Ovary (tissue), 9 donors: ENCODE data around the gene DKK1. TPM values are rescaled to one million over a fixed set of nuclear protein-coding genes. Genes with fewer than 3 reads are reported as not detected.

ENCODE experiments used
- DNase-seq, 5 donors: peaks; one replicate each; pipeline ENCODE4 v3.0.0-alpha.2; 2019 to 2020
- H3K27ac ChIP-seq, 2 donors: fragments of 200-600 bp; one replicate each; pipeline versions ENCODE4 v1.5.1 to v1.8.0; 2019 to 2022
- H3K27me3 ChIP-seq: fragments of 200-600 bp; one replicate; pipeline ENCODE4 v1.8.0; 2022
- H3K36me3 ChIP-seq: fragments of 200-600 bp; sonication (generic); one replicate; pipeline ENCODE4 v1.5.1; 2019
- H3K4me1 ChIP-seq: one replicate; pipeline ENCODE4 v1.8.1; 2013; ENCODE audit warnings: mild to moderate bottlenecking, moderate library complexity; ENCODE audit not compliant: insufficient read depth
- H3K4me3 ChIP-seq: fragments of 200-600 bp; sonication (generic); one replicate; pipeline ENCODE4 v1.5.1; 2017
- H3K9me3 ChIP-seq, 2 donors: fragments of 200-600 bp in 1 of 2; sonication (generic) in 1 of 2; one replicate each; pipeline versions ENCODE4 v1.5.1 to v1.8.1; 2013 to 2019; ENCODE audit warnings: mild to moderate bottlenecking in 1 of 2, moderate library complexity in 1 of 2
- CTCF ChIP-seq, 3 donors: fragments of 450-650 bp in 2 of 3; fragments of 200-600 bp in 1 of 3; IDR thresholded peaks; one replicate each; pipeline versions ENCODE4 v1.5.1 to v1.8.0; 2016 to 2022; ENCODE audit warnings: antibody characterized with exemption in 3 of 3, mild to moderate bottlenecking in 1 of 3
- EP300 ChIP-seq: sonication (generic); formaldehyde crosslinking; IDR thresholded peaks from one replicate; pipeline ENCODE4 v1.6.1; 2017; ENCODE audit warnings: antibody characterized with exemption
- POLR2A ChIP-seq: fragments of 450-650 bp; IDR thresholded peaks from one replicate; pipeline ENCODE4 v1.6.1; 2017; ENCODE audit warnings: antibody characterized with exemption, mild to moderate bottlenecking, moderate library complexity
- WGBS, 3 donors: extraction: QIAGEN DNeasy Blood & Tissue Kit in 1 of 3; methylation state at CpG; one replicate each; pipeline versions ENCODE4 v1.1.5 to v1.1.7; 2013 to 2017; 5-methylcytosine and 5-hydroxymethylcytosine counted together
- intact Hi-C, 4 donors: fragments of 100-400 bp; cut with DNase I; formaldehyde crosslinking; loops; one replicate each; pipeline versions ENCODE4 v1.11.0 to v1.15.1; 2022 to 2023
- polyA plus RNA-seq, 2 donors: library from polyadenylated mRNA; stranded (reverse); fragments of 200-250 nt in 1 of 2; fragments of 350-450 nt in 1 of 2; fragmentation: Illumina TruSeq in 1 of 2; extraction: RNeasy Lipid Tissue Mini Kit (QIAGEN cat#74804) in 1 of 2; gene quantifications; one replicate each; pipeline ENCODE4 v1.2.3, GENCODE V29; 2013 to 2014
- total RNA-seq, 7 donors: library from RNA; depleted of rRNA in 2 of 7; stranded (reverse); fragments of >200 nt in 2 of 7; fragmentation: NEBNext Ultra II Directional in 3 of 7; extraction: Animal tissue kit (Norgen Biotek cat#: 25700) in 3 of 7; gene quantifications; one replicate each; pipeline versions ENCODE4 v1.1.0 to v1.2.4, GENCODE V29; 2016 to 2023
- donor health status: DM: no; HTN: no; CAD: no; lungs with moderate emphysema.
- donor health status: DM: no; HTN: no; CAD: no.
- donor health status: Bipolar disorder and iron deficiency.
- donor health status: DM: yes; HTN: yes; CAD: no.
- donor health status: DM: no; HTN: no; CAD: no.
- donor health status: DM: yes; HTN: yes; CAD: no.

Gene DKK1
- total and polyA plus RNA-seq, 9 donors, result 0.27 to 4.2 (median 0.57) TPM; not detected in 2

GRCh38 chr10:52348037-52348564 is 34.0 kb downstream of the DKK1 start:
- no peak overlapping the region for H3K4me3 ChIP-seq
- H3K9me3 ChIP-seq, result peaks cover 0 to 5% of the 10 kb centered on the region in 2 donors
- H3K4me1 ChIP-seq, result no peaks in the 10 kb centered on the region
- intact Hi-C loops, result no loop called here
- H3K36me3 ChIP-seq, result no peaks in the 10 kb centered on the region
- no peak for DNase-seq
- TF ChIP-seq CTCF (IDR thresholded peaks at IDR 0.05) (no peak), POLR2A (no peak), EP300 (no peak)
- H3K27me3 ChIP-seq, result no peaks in the 10 kb centered on the region
- H3K27ac ChIP-seq, result no peak overlapping the region
- 72 to 94% (median 90%) methylated on average over 5 of the region's 5 CpGs for WGBS, 3 donors

DNA sequence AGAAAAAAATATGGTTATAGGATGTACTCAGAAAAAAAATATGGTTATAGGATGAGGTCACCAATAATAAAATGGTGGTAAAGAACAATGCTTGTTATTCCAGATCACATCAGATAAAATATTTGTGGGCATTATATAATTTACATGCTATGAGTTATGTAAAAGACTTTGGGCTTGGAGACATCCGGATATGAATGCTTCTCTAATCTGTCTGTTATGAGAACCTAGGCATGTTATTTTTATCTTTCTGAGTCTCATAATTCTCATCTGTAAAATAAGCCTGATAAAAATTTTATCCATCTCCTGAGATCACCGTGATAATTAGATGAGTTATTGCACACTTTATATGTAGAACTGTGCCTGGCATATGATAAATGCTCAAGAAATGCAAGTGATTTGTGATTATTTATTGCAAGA is 37.8 kb downstream of the DKK1 start:
- TF ChIP-seq POLR2A (no peak), CTCF (IDR thresholded peaks at IDR 0.05) (no peak), EP300 (no peak)
- no peak for DNase-seq
- Histone ChIP-seq H3K27me3 (no peaks in the 10 kb centered on the region), H3K36me3 (no peaks in the 10 kb centered on the region), H3K27ac (no peak overlapping the region), H3K4me1 (no peaks in the 10 kb centered on the region), H3K4me3 (no peak overlapping the region), H3K9me3 (peaks cover 0 to 5% of the 10 kb centered on the region in 2 donors)
- intact Hi-C loops, result no loop called here
- WGBS, 3 donors, result 52 to 56% (median 54%) methylated on average over 2 of the region's 2 CpGs

- TF ChIP-seq EP300 (no peak), CTCF (IDR thresholded peaks at IDR 0.05) (no peak)
- Histone ChIP-seq H3K27ac (no peak overlapping the region), H3K27me3 (no peaks in the 10 kb centered on the region), H3K4me3 (no peak overlapping the region), H3K36me3 (no peaks in the 10 kb centered on the region), H3K9me3 (no peaks in the 10 kb centered on the region), H3K4me1 (no peaks in the 10 kb centered on the region)
- WGBS, 3 donors, result 78 to 88% (median 79%) methylated on average over 2 of the region's 2 CpGs
- no peak for DNase-seq
- intact Hi-C loops, result no loop called here
Observed at GRCh38 chr10:52353205-52353604, 39.1 kb downstream of the DKK1 start.

GRCh38 chr10:52353960-52354394 is 39.9 kb downstream of the DKK1 start:
- H3K27me3 ChIP-seq, result no peaks in the 10 kb centered on the region
- intact Hi-C loops, result no loop called here
- no peaks in the 10 kb centered on the region for H3K4me1 ChIP-seq
- DNase-seq, result no peak
- H3K9me3 ChIP-seq, result no peaks in the 10 kb centered on the region
- TF ChIP-seq POLR2A (no peak), CTCF (IDR thresholded peaks at IDR 0.05) (no peak), EP300 (no peak)
- 12 to 19% (median 16%) methylated on average over 1 of the region's 1 CpG for WGBS, 3 donors
- no peak overlapping the region for H3K4me3 ChIP-seq
- H3K36me3 ChIP-seq, result no peaks in the 10 kb centered on the region
- no peak overlapping the region for H3K27ac ChIP-seq
